SK-N-SH (cell line): ENCODE results near the gene ALPG. TPM values are rescaled to one million over a fixed set of nuclear protein-coding genes. Genes with fewer than 3 reads are reported as not detected.

Experiments used
- CTCF ChIA-PET: fragments of 300-600, 350-600 bp; formaldehyde crosslinking; extraction: SDS; loops from one replicate; lab custom pipeline; 2021; lab: Yijun Ruan, JAX
- POLR2A ChIA-PET: fragments of 350-600 bp; sonication (Branson Sonifier 250); formaldehyde crosslinking; extraction: SDS; loops from one replicate; lab custom pipeline; 2020; ENCODE audit warnings: antibody characterized with exemption, inconsistent platforms; lab: Yijun Ruan, JAX
- DNase-seq: peaks from one replicate; pipeline ENCODE4 v3.0.0; 2012
- H2AFZ ChIP-seq: fragments of 200-600 bp; sonication (generic); 2 replicates; pipeline ENCODE4 v1.8.1; 2016; ENCODE audit warnings: antibody characterized with exemption, mild to moderate bottlenecking, low read depth
- H3F3A ChIP-seq: fragments of 200-600 bp; sonication (generic); replicated peaks from 2 replicates; pipeline ENCODE3; 2016; ENCODE audit warnings: antibody characterized with exemption, mild to moderate bottlenecking; ENCODE audit not compliant: insufficient read depth
- H3K27ac ChIP-seq, 2 experiments: fragments of 200-500 bp in 1 of 2; fragments of 200-600 bp in 1 of 2; sonication (Bioruptor generic) in 1 of 2; sonication (generic), shearing (Covaris generic) in 1 of 2; 2 replicates each; pipeline versions ENCODE4 v1.5.1 to v1.6.1; 2014 to 2016; ENCODE audit warnings: low read depth in 2 of 2, inconsistent platforms in 1 of 2, low read length in 1 of 2, mild to moderate bottlenecking in 1 of 2, mixed read lengths in 1 of 2
- H3K27me3 ChIP-seq: fragments of 200-600 bp; sonication (generic), shearing (Covaris generic); 2 replicates; pipeline ENCODE4 v1.6.1; 2016; ENCODE audit warnings: mixed run types; ENCODE audit not compliant: insufficient read depth
- H3K36me3 ChIP-seq, 2 experiments: fragments of 200-500 bp in 1 of 2; fragments of 200-600 bp in 1 of 2; sonication (Bioruptor generic) in 1 of 2; sonication (generic) in 1 of 2; replicated peaks in 1 of 2; 2 replicates each; pipeline versions ENCODE3 to v1.5.1; 2014 to 2016; ENCODE audit warnings: low read length in 1 of 2, mild to moderate bottlenecking in 1 of 2; ENCODE audit not compliant: insufficient read depth in 2 of 2, control insufficient read depth in 1 of 2
- H3K4me1 ChIP-seq, 2 experiments: fragments of 200-500 bp in 1 of 2; fragments of 200-600 bp in 1 of 2; sonication (Bioruptor generic) in 1 of 2; sonication (generic), shearing (Covaris generic) in 1 of 2; 2 replicates each; pipeline versions ENCODE4 v1.5.1 to v1.6.1; 2014 to 2016; ENCODE audit warnings: low read depth in 1 of 2, low read length in 1 of 2, mixed run types in 1 of 2; ENCODE audit not compliant: insufficient read depth in 2 of 2, control insufficient read depth in 1 of 2
- H3K4me2 ChIP-seq: fragments of 200-600 bp; sonication (generic), shearing (Covaris generic); 2 replicates; pipeline ENCODE4 v1.6.1; 2017; ENCODE audit warnings: mixed run types
- H3K4me3 ChIP-seq, 2 experiments: fragments of 200-500 bp in 1 of 2; fragments of 200-600 bp in 1 of 2; sonication (Bioruptor generic) in 1 of 2; sonication (generic), shearing (Covaris generic) in 1 of 2; 2 replicates each; pipeline versions ENCODE4 v1.5.1 to v1.8.1; 2014 to 2016; ENCODE audit warnings: low read depth in 2 of 2, inconsistent platforms in 1 of 2, low read length in 1 of 2, mild to moderate bottlenecking in 1 of 2, mixed read lengths in 1 of 2, moderate library complexity in 1 of 2
- H3K79me2 ChIP-seq: fragments of 200-600 bp; sonication (generic); 2 replicates; pipeline ENCODE4 v1.8.1; 2017; ENCODE audit warnings: mild to moderate bottlenecking; ENCODE audit not compliant: insufficient read depth
- H3K9ac ChIP-seq: fragments of 200-600 bp; sonication (generic); 2 replicates; pipeline ENCODE4 v1.6.1; 2017; ENCODE audit warnings: mixed run types
- H3K9me2 ChIP-seq: fragments of 200-600 bp; sonication (generic); 2 replicates; pipeline ENCODE4 v1.6.1; 2017; ENCODE audit warnings: mixed run types
- H3K9me3 ChIP-seq: fragments of 200-600 bp; sonication (generic); 2 replicates; pipeline ENCODE4 v1.6.1; 2017; ENCODE audit warnings: mixed run types, mild to moderate bottlenecking, moderate library complexity
- H4K20me1 ChIP-seq: fragments of 200-600 bp; sonication (generic); 2 replicates; pipeline ENCODE4 v1.6.1; 2017; ENCODE audit warnings: mild to moderate bottlenecking, mixed run types; ENCODE audit not compliant: insufficient read depth
- CHD2 ChIP-seq: fragments of 150-350 bp; IDR thresholded peaks from 2 replicates; pipeline ENCODE4 v1.6.1; 2018; ENCODE audit warnings: low read length; ENCODE audit not compliant: partially characterized antibody
- FOXJ3 ChIP-seq: sonication (generic); formaldehyde crosslinking; IDR thresholded peaks from 2 replicates; pipeline ENCODE4 v1.5.1; 2020; ENCODE audit warnings: mild to moderate bottlenecking, missing genetic modification reagents
- FOXM1 ChIP-seq: IDR thresholded peaks from 2 replicates; pipeline ENCODE4 v1.4.0; 2012; ENCODE audit warnings: low read depth, mild to moderate bottlenecking
- GABPA ChIP-seq: IDR thresholded peaks from 2 replicates; pipeline ENCODE4 v1.4.0; 2012; ENCODE audit warnings: low read depth, mild to moderate bottlenecking
- IRF3 ChIP-seq: fragments of 150-350 bp; IDR thresholded peaks from 2 replicates; pipeline ENCODE4 v1.6.1; 2016; ENCODE audit warnings: mild to moderate bottlenecking, low read depth, low read length
- MAX ChIP-seq: IDR thresholded peaks from 2 replicates; pipeline ENCODE4 v1.4.0; 2012; ENCODE audit warnings: low read depth
- MEF2A ChIP-seq: IDR thresholded peaks from 2 replicates; pipeline ENCODE4 v1.4.0; 2012; ENCODE audit warnings: low read depth, borderline replicate concordance
- MXI1 ChIP-seq: IDR thresholded peaks from 2 replicates; pipeline ENCODE4 v1.6.1; 2012; ENCODE audit warnings: mild to moderate bottlenecking, low read depth, low read length, improper control_type of control experiment
- NFIC ChIP-seq: IDR thresholded peaks from 2 replicates; pipeline ENCODE4 v1.4.0; 2012; ENCODE audit warnings: borderline replicate concordance
- POLR2AphosphoS5 ChIP-seq: IDR thresholded peaks from 2 replicates; pipeline ENCODE4 v1.6.1; 2012; ENCODE audit warnings: low read depth, low read length
- RAD21 ChIP-seq: IDR thresholded peaks from 2 replicates; pipeline ENCODE4 v1.6.1; 2012; ENCODE audit warnings: mild to moderate bottlenecking, low read length
- RCOR1 ChIP-seq: fragments of 150-350 bp; IDR thresholded peaks from 2 replicates; pipeline ENCODE4 v1.6.1; 2017; ENCODE audit warnings: antibody characterized with exemption, low read length
- REST ChIP-seq: IDR thresholded peaks from 2 replicates; pipeline ENCODE4 v1.6.1; 2012; ENCODE audit warnings: mild to moderate bottlenecking, low read depth, low read length, moderate library complexity
- RXRA ChIP-seq: IDR thresholded peaks from 2 replicates; pipeline ENCODE4 v1.4.0; 2012; ENCODE audit warnings: low read depth, mild to moderate bottlenecking, borderline replicate concordance
- TAF1 ChIP-seq: IDR thresholded peaks from 2 replicates; pipeline ENCODE4 v1.6.1; 2012; ENCODE audit warnings: low read depth, mild to moderate bottlenecking, low read length, moderate library complexity, borderline replicate concordance
- TEAD4 ChIP-seq: IDR thresholded peaks from 2 replicates; pipeline ENCODE4 v1.4.0; 2012; ENCODE audit warnings: mild to moderate bottlenecking, borderline replicate concordance; ENCODE audit not compliant: insufficient read depth
- ZBTB33 ChIP-seq: IDR thresholded peaks from 2 replicates; pipeline ENCODE4 v1.4.0; 2012; ENCODE audit warnings: low read depth, borderline replicate concordance
- WGBS: methylation state at CpG from one replicate; pipeline ENCODE4 v1.1.6; 2017; ENCODE audit warnings: low lambda C conversion rate; 5-methylcytosine and 5-hydroxymethylcytosine counted together
- polyA plus RNA-seq, 3 experiments: library from polyadenylated mRNA; depleted of rRNA; stranded (reverse); fragments of >200 nt; gene quantifications; 2 replicates each; pipeline ENCODE4 v1.2.3, GENCODE V29; 2012

Gene ALPG
- polyA plus RNA-seq, 1 of the 3 experiments (the other 2 are of a cell fraction) = not detected

- no peak overlapping the region for H3K4me3 ChIP-seq
- TF ChIP-seq RXRA = no peak
- TF ChIP-seq TAF1 = no peak
- no peak for TF ChIP-seq GABPA
- no peak for TF ChIP-seq MAX
- no peak for TF ChIP-seq NFIC
- no peaks in the 10 kb centered on the region for H3K79me2 ChIP-seq
- H3K4me1 ChIP-seq = no peaks in the 10 kb centered on the region
- H3K9me2 ChIP-seq = no peaks in the 10 kb centered on the region
- H3K9ac ChIP-seq = no peak overlapping the region
- no peaks in the 10 kb centered on the region for H3F3A ChIP-seq
- no peaks in the 10 kb centered on the region for H3K36me3 ChIP-seq
- H3K27ac ChIP-seq = no peak overlapping the region
- ChIA-PET CTCF (interaction anchor here (1.2 to 1.3 kb wide), 2 partner anchors 11 to 14 kb away, joined by 3 read pairs; no protein-coding TSS in a partner anchor), POLR2A (no interaction called here)
- peaks cover 18% of the 10 kb centered on the region; the same call in 1 of the 2 replicates for H3K27me3 ChIP-seq
- no peaks in the 10 kb centered on the region for H4K20me1 ChIP-seq
- no peak for DNase-seq
- no peaks in the 10 kb centered on the region for H3K9me3 ChIP-seq
- no peak overlapping the region for H2AFZ ChIP-seq
- no peak overlapping the region for H3K4me2 ChIP-seq
- WGBS = 79% methylated on average over 3 of the region's 3 CpGs
These were observed 4.1 kb upstream of the ALPG start for GRCh38 chr2:232402518-232402917.

GRCh38 chr2:232405943-232406510, 617 bp upstream of the ALPG start:
- DNase-seq = no peak
- Histone ChIP-seq H3K9ac (no peak overlapping the region), H3K4me2 (no peak overlapping the region), H3K9me2 (no peaks in the 10 kb centered on the region), H3K27ac (no peak overlapping the region), H3K27me3 (peaks cover 19% of the 10 kb centered on the region), H2AFZ (no peak overlapping the region), H3K4me3 (no peak overlapping the region), H3K9me3 (no peaks in the 10 kb centered on the region), H3K36me3 (no peaks in the 10 kb centered on the region), H3F3A (no peaks in the 10 kb centered on the region), H3K79me2 (no peaks in the 10 kb centered on the region), H3K4me1 (no peaks in the 10 kb centered on the region), H4K20me1 (no peaks in the 10 kb centered on the region)
- CTCF ChIA-PET = interaction anchor here (0.9 to 1.1 kb wide), 2 partner anchors 21 to 33 kb away, joined by 3 read pairs; no protein-coding TSS in a partner anchor
- 76% methylated on average over 9 of the region's 11 CpGs for WGBS
- POLR2A ChIA-PET = no interaction called here
- TF ChIP-seq IRF3 = no peak
- TF ChIP-seq TAF1 = no peak
- TF ChIP-seq FOXJ3 (CRISPR knock-in tag) = no peak
- TF ChIP-seq MXI1 = no peak
- TF ChIP-seq REST = no peak
- no peak for TF ChIP-seq MEF2A
- no peak for TF ChIP-seq RCOR1
- TF ChIP-seq POLR2AphosphoS5 = no peak
- TF ChIP-seq ZBTB33 = no peak
- TF ChIP-seq TEAD4 = no peak
- no peak for TF ChIP-seq RAD21
- no peak for TF ChIP-seq MAX
- no peak for TF ChIP-seq FOXM1
- no peak for TF ChIP-seq RXRA
- TF ChIP-seq CHD2 = no peak
